IMR-90 (cell line): ENCODE results near the gene MGAT3. TPM values are rescaled to one million over a fixed set of nuclear protein-coding genes. Genes with fewer than 3 reads are reported as not detected.

Source experiments
- ATAC-seq: fragments of 200-7000 bp; cut with Tn5 transposase; 2 replicates; pipeline ENCODE4 v1.9.1; 2020; ENCODE audit warnings: low read depth, mild to moderate bottlenecking, moderate library complexity
- BruUV-seq: library from RNA; stranded (reverse); fragments of 400-500 nt; replicated peaks from 2 replicates; lab custom pipeline; 2021; lab: Mats Ljungman, UMichigan
- CTCF ChIA-PET: fragments of 300-600 bp; formaldehyde crosslinking; extraction: SDS; loops from one replicate; lab custom pipeline; 2021; ENCODE audit warnings: antibody characterized with exemption; lab: Yijun Ruan, JAX
- POLR2A ChIA-PET: fragments of 300-600 bp; sonication (Branson Sonifier 250); formaldehyde crosslinking; loops from one replicate; lab custom pipeline; 2022; ENCODE audit warnings: antibody characterized with exemption; ENCODE audit not compliant: unreplicated experiment; lab: Charles Lee
- DNase-seq: peaks from one replicate; pipeline ENCODE4 v3.0.0; 2013
- H2AFZ ChIP-seq: replicated peaks from 2 replicates; pipeline ENCODE3; 2013; ENCODE audit warnings: low read length, mild to moderate bottlenecking; ENCODE audit not compliant: poor library complexity
- H2AK5ac ChIP-seq: 2 replicates; pipeline ENCODE4 v1.6.1; 2013; ENCODE audit warnings: low read depth, low read length, inconsistent platforms
- H2AK9ac ChIP-seq: replicated peaks from 2 replicates; pipeline ENCODE3; 2013; ENCODE audit warnings: mild to moderate bottlenecking, low read depth, low read length, moderate library complexity; ENCODE audit not compliant: poor library complexity
- H2BK120ac ChIP-seq: 2 replicates; pipeline ENCODE4 v1.6.1; 2013; ENCODE audit warnings: low read depth, low read length, inconsistent platforms
- H2BK15ac ChIP-seq: 3 replicates; pipeline ENCODE4 v1.6.1; 2013; ENCODE audit warnings: low read depth, low read length, inconsistent platforms
- H2BK20ac ChIP-seq: 2 replicates; pipeline ENCODE4 v1.6.1; 2013; ENCODE audit warnings: low read depth, mild to moderate bottlenecking, inconsistent platforms, low read length, moderate library complexity
- H2BK5ac ChIP-seq: 2 replicates; pipeline ENCODE4 v1.6.1; 2013; ENCODE audit warnings: mild to moderate bottlenecking, low read depth, low read length, inconsistent platforms; ENCODE audit not compliant: poor library complexity, severe bottlenecking
- H3K14ac ChIP-seq: replicated peaks from 2 replicates; pipeline ENCODE4 v1.6.1; 2013; ENCODE audit warnings: low read depth, low read length, inconsistent platforms
- H3K18ac ChIP-seq: 2 replicates; pipeline ENCODE4 v1.6.1; 2013; ENCODE audit warnings: low read depth, low read length, control low read depth
- H3K23ac ChIP-seq: 2 replicates; pipeline ENCODE4 v1.6.1; 2013; ENCODE audit warnings: low read depth, low read length, inconsistent platforms
- H3K27ac ChIP-seq: 2 replicates; pipeline ENCODE4 v1.5.1; 2013; ENCODE audit warnings: mild to moderate bottlenecking, control low read depth, low read length; ENCODE audit not compliant: insufficient read depth
- H3K27me3 ChIP-seq: 2 replicates; pipeline ENCODE4 v1.6.1; 2013; ENCODE audit warnings: low read length; ENCODE audit not compliant: control insufficient read depth, insufficient read depth
- H3K36me3 ChIP-seq: 2 replicates; pipeline ENCODE4 v1.6.1; 2013; ENCODE audit warnings: low read length, mixed read lengths; ENCODE audit not compliant: control insufficient read depth, insufficient read depth
- H3K4ac ChIP-seq: 2 replicates; pipeline ENCODE4 v1.6.1; 2013; ENCODE audit warnings: low read depth, low read length, inconsistent platforms
- H3K4me1 ChIP-seq: 2 replicates; pipeline ENCODE4 v1.6.1; 2013; ENCODE audit warnings: low read length, mixed read lengths; ENCODE audit not compliant: control insufficient read depth, insufficient read depth
- H3K4me2 ChIP-seq: 2 replicates; pipeline ENCODE4 v1.6.1; 2013; ENCODE audit warnings: low read depth, mild to moderate bottlenecking, control low read depth, low read length, moderate library complexity
- H3K4me3 ChIP-seq: 2 replicates; pipeline ENCODE4 v1.5.1; 2013; ENCODE audit warnings: low read depth, mild to moderate bottlenecking, control low read depth, low read length, moderate library complexity; ENCODE audit not compliant: insufficient read depth
- H3K56ac ChIP-seq: 2 replicates; pipeline ENCODE4 v1.6.1; 2013; ENCODE audit warnings: low read length, inconsistent platforms; ENCODE audit not compliant: insufficient read depth; ENCODE audit errors: extremely low read depth
- H3K79me1 ChIP-seq, 2 experiments: 2 replicates each; pipeline ENCODE4 v1.6.1; 2013; ENCODE audit warnings: low read length in 2 of 2, inconsistent platforms in 1 of 2, low read depth in 1 of 2
- H3K9ac ChIP-seq: 2 replicates; pipeline ENCODE4 v1.6.1; 2013; ENCODE audit warnings: low read depth, low read length, control low read depth
- H3K9me1 ChIP-seq: 2 replicates; pipeline ENCODE4 v1.6.1; 2013; ENCODE audit warnings: low read length, inconsistent platforms; ENCODE audit not compliant: insufficient read depth
- H3K9me3 ChIP-seq: 2 replicates; pipeline ENCODE4 v1.6.1; 2013; ENCODE audit warnings: low read length; ENCODE audit not compliant: control insufficient read depth, insufficient read depth
- H4K20me1 ChIP-seq: 2 replicates; pipeline ENCODE4 v1.6.1; 2013; ENCODE audit warnings: low read length, inconsistent platforms; ENCODE audit not compliant: insufficient read depth
- H4K5ac ChIP-seq: 2 replicates; pipeline ENCODE4 v1.6.1; 2013; ENCODE audit warnings: mild to moderate bottlenecking, low read depth, low read length, control low read depth
- H4K8ac ChIP-seq, 2 experiments: 2 replicates each; pipeline ENCODE4 v1.6.1; 2013; ENCODE audit warnings: low read depth in 2 of 2, low read length in 2 of 2, control low read depth in 1 of 2, inconsistent platforms in 1 of 2
- H4K91ac ChIP-seq: 2 replicates; pipeline ENCODE4 v1.6.1; 2013; ENCODE audit warnings: low read depth, low read length, inconsistent platforms; ENCODE audit not compliant: insufficient read depth
- MAZ ChIP-seq: IDR thresholded peaks from 2 replicates; pipeline ENCODE4 v1.6.1; 2012; ENCODE audit warnings: low read depth, mild to moderate bottlenecking, low read length, improper control_type of control experiment, moderate library complexity, borderline replicate concordance
- NFE2L2 ChIP-seq: fragments of 150-350 bp; IDR thresholded peaks from 2 replicates; pipeline ENCODE4 v1.6.1; 2016; ENCODE audit warnings: low read depth, mild to moderate bottlenecking, low read length
- RCOR1 ChIP-seq: IDR thresholded peaks from 2 replicates; pipeline ENCODE4 v1.6.1; 2012; ENCODE audit warnings: mild to moderate bottlenecking, low read length, improper control_type of control experiment; ENCODE audit not compliant: insufficient replicate concordance
- WGBS, 2 experiments: methylation state at CpG; one replicate each; pipeline versions ENCODE4 v1.1.5 to v1.1.7; 2013; ENCODE audit warnings: missing lambda C conversion rate in 2 of 2; ENCODE audit not compliant: insufficient read length in 1 of 2; ENCODE audit errors: extremely low coverage in 2 of 2; 5-methylcytosine and 5-hydroxymethylcytosine counted together
- dilution Hi-C: fragments of 300-500 bp; cut with HindIII; formaldehyde crosslinking; loops from one replicate; pipeline ENCODE4 v1.14.3; 2018; ENCODE audit warnings: low sequenced_read_pairs; ENCODE audit not compliant: unreplicated experiment
- in situ Hi-C: fragments of 300-500 bp; cut with MboI; formaldehyde crosslinking; loops from 3 replicates; pipeline ENCODE4 v1.14.3; 2019; ENCODE audit warnings: low sequenced_read_pairs, inconsistent platforms, mixed read lengths
- intact Hi-C: fragments of 100-400 bp; cut with micrococcal nuclease; formaldehyde crosslinking; loops from 2 replicates; pipeline ENCODE4 v1.10.0; 2022
- polyA plus RNA-seq, 3 experiments: library from polyadenylated mRNA; depleted of rRNA; stranded (reverse); fragments of >200 nt; gene quantifications; 2 replicates each; pipeline ENCODE4 v1.2.3, GENCODE V29; 2012; ENCODE audit warnings: low replicate concordance in 1 of 3
- total RNA-seq: library from RNA; depleted of rRNA; stranded (reverse); fragments of >200 nt; gene quantifications from 2 replicates; pipeline ENCODE4 v1.2.3, GENCODE V29; 2012
- TF ChIP-seq, protein P1 (sequence below): fragments of 150-350 bp; IDR thresholded peaks from 2 replicates; pipeline ENCODE4 v1.6.1; 2016; ENCODE audit warnings: low read depth, mild to moderate bottlenecking, low read length, moderate library complexity, borderline replicate concordance

The MGAT3 gene
- total and polyA plus RNA-seq, 2 of the 4 experiments (the other 2 are of a cell fraction): 0.36 to 1.1 TPM

DNA sequence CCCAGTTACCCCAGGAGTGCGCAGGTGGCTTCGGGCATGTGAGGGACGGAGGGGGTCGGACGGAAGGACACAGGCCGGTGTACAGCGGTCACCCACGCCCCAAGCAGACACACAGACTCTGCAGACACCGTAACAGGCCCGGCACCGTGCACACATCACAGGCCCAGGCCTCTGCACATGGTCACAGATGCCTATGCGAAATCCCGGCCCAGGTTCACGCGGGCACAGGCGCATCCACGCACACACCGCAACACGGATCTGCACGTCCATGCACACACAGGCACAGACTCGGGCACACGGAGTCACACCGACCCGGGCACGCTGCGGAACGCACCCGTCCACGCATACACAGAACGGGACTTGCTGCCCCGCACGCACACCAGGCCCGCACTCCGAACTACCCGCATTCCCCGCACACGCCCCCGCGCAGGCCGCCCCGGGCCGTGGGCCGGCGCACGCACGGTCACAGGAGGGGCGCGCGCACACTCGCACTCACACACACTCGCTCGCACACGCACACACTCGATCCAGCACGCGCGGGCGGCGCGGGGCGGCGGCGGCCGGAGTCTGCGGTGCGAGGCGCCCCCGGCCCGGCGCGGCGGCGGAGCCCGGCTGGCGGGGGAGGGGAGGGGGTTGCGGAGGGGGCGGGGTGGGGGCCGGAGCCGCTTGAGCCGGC is at the start of gene MGAT3 (continued):
- TF ChIP-seq, protein P1, sequence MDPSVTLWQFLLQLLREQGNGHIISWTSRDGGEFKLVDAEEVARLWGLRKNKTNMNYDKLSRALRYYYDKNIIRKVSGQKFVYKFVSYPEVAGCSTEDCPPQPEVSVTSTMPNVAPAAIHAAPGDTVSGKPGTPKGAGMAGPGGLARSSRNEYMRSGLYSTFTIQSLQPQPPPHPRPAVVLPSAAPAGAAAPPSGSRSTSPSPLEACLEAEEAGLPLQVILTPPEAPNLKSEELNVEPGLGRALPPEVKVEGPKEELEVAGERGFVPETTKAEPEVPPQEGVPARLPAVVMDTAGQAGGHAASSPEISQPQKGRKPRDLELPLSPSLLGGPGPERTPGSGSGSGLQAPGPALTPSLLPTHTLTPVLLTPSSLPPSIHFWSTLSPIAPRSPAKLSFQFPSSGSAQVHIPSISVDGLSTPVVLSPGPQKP: no peak
- no peak for TF ChIP-seq MAZ

DNA sequence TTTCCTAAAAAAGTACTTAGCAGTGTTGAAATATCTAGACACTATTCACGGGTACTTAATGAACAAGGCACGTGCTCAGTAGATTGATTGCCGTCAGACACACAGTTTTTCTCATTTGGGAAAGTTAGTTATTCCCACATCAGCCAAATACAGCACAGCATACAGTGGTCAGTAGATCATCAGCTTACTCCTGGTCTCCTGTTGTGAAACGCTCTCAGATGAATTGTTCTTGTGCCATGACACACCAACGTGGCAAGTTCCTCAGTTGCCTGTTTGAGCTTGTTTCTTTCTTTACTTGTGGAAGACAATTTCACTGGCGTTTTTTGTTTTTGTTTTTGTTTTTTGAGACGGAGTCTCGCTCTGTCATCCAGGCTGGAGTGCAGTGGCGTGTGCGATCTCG is 48.6 kb upstream of the MGAT3 start:
- H2BK20ac ChIP-seq: no peak overlapping the region
- in situ Hi-C loops: loop anchor here (10.0 kb wide), 1 partner anchor 107 kb away; no protein-coding TSS in a partner anchor
- no peak for ATAC-seq
- no peak overlapping the region for H2BK120ac ChIP-seq
- H3K23ac ChIP-seq: no peak overlapping the region
- H3K9me1 ChIP-seq: peaks cover 12% of the 10 kb centered on the region; the same call in 1 of the 2 replicates
- peaks cover 17% of the 10 kb centered on the region for H4K20me1 ChIP-seq
- TF ChIP-seq NFE2L2: no peak
- no peak for TF ChIP-seq RCOR1
- no TSS peak for BruUV-seq
- H2AK5ac ChIP-seq: no peak overlapping the region
- H4K8ac ChIP-seq: no peak overlapping the region
- no peak overlapping the region for H3K4me3 ChIP-seq
- 87% methylated on average over 6 of the region's 11 CpGs; no CpG with 5 or more reads in 1 of the 2 experiments for WGBS, 2 experiments
- H3K36me3 ChIP-seq: peaks cover 2% of the 10 kb centered on the region; the same call in 1 of the 2 replicates
- ChIA-PET CTCF (no interaction called here), POLR2A (no interaction called here)
- no peak overlapping the region for H3K56ac ChIP-seq
- peaks cover 24 to 51% of the 10 kb centered on the region in 2 experiments for H3K79me1 ChIP-seq
- no peak overlapping the region for H2BK15ac ChIP-seq
- H2AFZ ChIP-seq: no peak overlapping the region
- H4K91ac ChIP-seq: no peak overlapping the region
- H2AK9ac ChIP-seq: no peak overlapping the region
- H4K5ac ChIP-seq: no peak overlapping the region
- H2BK5ac ChIP-seq: no peak overlapping the region
- dilution Hi-C loops: no loop called here
- no peak overlapping the region for H3K4ac ChIP-seq
- no peak overlapping the region for H3K9ac ChIP-seq
- no peaks in the 10 kb centered on the region for H3K9me3 ChIP-seq
- H3K27me3 ChIP-seq: no peaks in the 10 kb centered on the region
- no peak overlapping the region for H3K4me2 ChIP-seq
- peaks cover 15% of the 10 kb centered on the region for H3K4me1 ChIP-seq
- no peak for DNase-seq
- intact Hi-C loops: loop anchor here (10.0 kb wide), 1 partner anchor 117 kb away; the partner anchor contains the start of gene ATF4
- H3K27ac ChIP-seq: no peak overlapping the region
- no peak overlapping the region for H3K14ac ChIP-seq
- H3K18ac ChIP-seq: no peak overlapping the region
